CD14-positive monocyte (primary cell): ENCODE data around the gene CHML. TPM values are rescaled to one million over a fixed set of nuclear protein-coding genes. Genes with fewer than 3 reads are reported as not detected.

Experiments used
- DNase-seq, 3 donors: peaks; one replicate each; pipeline ENCODE4 v3.0.0-alpha.2; 2011 to 2022
- H2AFZ ChIP-seq: 2 replicates; pipeline ENCODE4 v1.6.0; 2012; ENCODE audit warnings: mild to moderate bottlenecking, low read depth, low read length, inconsistent platforms; ENCODE audit not compliant: insufficient read depth, poor library complexity, severe bottlenecking
- H3K27ac ChIP-seq, 2 donors: 1 replicate in 1 of 2; 2 replicates in 1 of 2; pipeline ENCODE4 v1.5.1; 2012 to 2013; ENCODE audit warnings: low read length in 2 of 2, control low read depth in 1 of 2, inconsistent platforms in 1 of 2, low read depth in 1 of 2, mild to moderate bottlenecking in 1 of 2
- H3K27me3 ChIP-seq, 2 donors: one replicate each; pipeline versions ENCODE4 v1.6.0 to v1.6.1; 2011 to 2013; ENCODE audit warnings: low read length in 2 of 2; ENCODE audit not compliant: control insufficient read depth in 2 of 2, insufficient read depth in 2 of 2
- H3K36me3 ChIP-seq, 2 donors: replicated peaks in 1 of 2; 1 replicate in 1 of 2; 2 replicates in 1 of 2; pipeline versions ENCODE4 v1.5.1 to v1.6.1; 2012 to 2013; ENCODE audit warnings: low read length in 2 of 2, control low read depth in 1 of 2, inconsistent platforms in 1 of 2, mild to moderate bottlenecking in 1 of 2; ENCODE audit not compliant: insufficient read depth in 2 of 2, control insufficient read depth in 1 of 2
- H3K4me1 ChIP-seq, 2 donors: 1 replicate in 1 of 2; 2 replicates in 1 of 2; pipeline versions ENCODE4 v1.5.1 to v1.6.1; 2012 to 2013; ENCODE audit warnings: low read length in 2 of 2, control low read depth in 1 of 2, inconsistent platforms in 1 of 2, mild to moderate bottlenecking in 1 of 2, moderate library complexity in 1 of 2; ENCODE audit not compliant: insufficient read depth in 2 of 2, control insufficient read depth in 1 of 2
- H3K4me2 ChIP-seq: replicated peaks from 2 replicates; pipeline ENCODE3; 2012; ENCODE audit warnings: low read length, moderate library complexity, mild to moderate bottlenecking; ENCODE audit not compliant: poor library complexity, severe bottlenecking; ENCODE audit errors: extremely low read depth
- H3K4me3 ChIP-seq, 3 experiments: fragments of 200-600 bp in 1 of 3; sonication (generic) in 1 of 3; replicated peaks in 1 of 3; 1 replicate in 2 of 3; 2 replicates in 1 of 3; pipeline ENCODE4 v1.5.1; 2011 to 2013; ENCODE audit warnings: low read length in 3 of 3, mild to moderate bottlenecking in 3 of 3, control low read depth in 2 of 3, low read depth in 2 of 3, inconsistent platforms in 1 of 3, moderate library complexity in 1 of 3
- H3K79me2 ChIP-seq: 2 replicates; pipeline ENCODE4 v1.6.0; 2012; ENCODE audit warnings: mild to moderate bottlenecking, control low read depth, inconsistent platforms, low read length, moderate library complexity; ENCODE audit not compliant: insufficient read depth
- H3K9ac ChIP-seq: 2 replicates; pipeline ENCODE4 v1.6.0; 2017; ENCODE audit warnings: low read length, mild to moderate bottlenecking; ENCODE audit not compliant: insufficient read depth, poor library complexity, severe bottlenecking
- H3K9me3 ChIP-seq, 2 donors: replicated peaks in 1 of 2; 1 replicate in 1 of 2; 2 replicates in 1 of 2; pipeline versions ENCODE4 v1.5.1 to v1.6.1; 2012 to 2013; ENCODE audit warnings: low read length in 2 of 2, control low read depth in 1 of 2; ENCODE audit not compliant: control insufficient read depth in 1 of 2, insufficient read depth in 1 of 2
- H4K20me1 ChIP-seq: 2 replicates; pipeline ENCODE4 v1.6.0; 2012; ENCODE audit warnings: mild to moderate bottlenecking, low read length, control low read depth, moderate library complexity; ENCODE audit not compliant: insufficient read depth
- H3K27ac Mint-ChIP-seq, 7 donors: one replicate each; pipeline ENCODE4 v1.8.0; 2020; ENCODE audit warnings: mild to moderate bottlenecking in 7 of 7, mixed read lengths in 7 of 7, moderate library complexity in 6 of 7, inconsistent platforms in 2 of 7
- H3K27me3 Mint-ChIP-seq, 3 donors: one replicate each; pipeline ENCODE4 v1.8.0; 2021 to 2022; ENCODE audit warnings: low read depth in 3 of 3, mild to moderate bottlenecking in 3 of 3, mixed read lengths in 3 of 3, moderate library complexity in 3 of 3, inconsistent platforms in 1 of 3
- H3K36me3 Mint-ChIP-seq, 2 donors: one replicate each; pipeline ENCODE4 v1.8.0; 2020; ENCODE audit warnings: mixed read lengths in 2 of 2, inconsistent platforms in 1 of 2, mild to moderate bottlenecking in 1 of 2
- H3K4me1 Mint-ChIP-seq: one replicate; pipeline ENCODE4 v1.8.0; 2020; ENCODE audit warnings: mild to moderate bottlenecking, mixed read lengths
- H3K4me3 Mint-ChIP-seq, 2 donors: one replicate each; pipeline ENCODE4 v1.8.0; 2020; ENCODE audit warnings: mild to moderate bottlenecking in 2 of 2, mixed read lengths in 2 of 2, moderate library complexity in 1 of 2
- H3K9me3 Mint-ChIP-seq, 7 donors: one replicate each; pipeline ENCODE4 v1.8.0; 2020 to 2022; ENCODE audit warnings: mixed read lengths in 7 of 7, mild to moderate bottlenecking in 6 of 7, moderate library complexity in 6 of 7, inconsistent platforms in 2 of 7
- CTCF ChIP-seq: fragments of 200-600 bp; IDR thresholded peaks from one replicate; pipeline ENCODE4 v1.8.0; 2022; ENCODE audit warnings: antibody characterized with exemption, mild to moderate bottlenecking
- WGBS: methylation state at CpG from one replicate; pipeline ENCODE4 v1.1.5; 2013; ENCODE audit warnings: missing lambda C conversion rate; ENCODE audit not compliant: insufficient coverage; 5-methylcytosine and 5-hydroxymethylcytosine counted together
- intact Hi-C, 2 donors: fragments of 100-400 bp; cut with micrococcal nuclease; formaldehyde crosslinking; loops; one replicate each; pipeline versions ENCODE4 v1.15.0 to v1.15.1; 2023
- polyA plus RNA-seq, 3 donors: library from polyadenylated mRNA; depleted of rRNA in 1 of 3; unstranded in 2 of 3; stranded (reverse) in 1 of 3; fragments of 300-500 nt in 2 of 3; fragments of >200 nt in 1 of 3; fragmentation: Illumina TruSeq in 2 of 3; gene quantifications; 1 replicate in 2 of 3; 2 replicates in 1 of 3; pipeline ENCODE4 v1.2.3, GENCODE V29; 2012 to 2021

The CHML gene
- polyA plus RNA-seq, 3 donors, result 3.4 to 6.6 (median 3.4) TPM

- WGBS, result 100% methylated on average over 1 of the region's 1 CpG
- H3K27ac Mint-ChIP-seq, result no peak overlapping the region
These were observed 13.8 kb upstream of the CHML start for GRCh38 chr1:241654019-241654418.

GRCh38 chr1:241652012-241652411 is 11.8 kb upstream of the CHML start, which contains the start of gene WDR64:
TSS of gene WDR64 (plus strand) at chr1:241652281. CDS start at chr1:241652485, 204 bp downstream.
- Histone ChIP-seq H3K79me2 (no peaks in the 10 kb centered on the region), H3K4me3 (no peak within 1 kb of the TSS), H3K27me3 (no peaks in the 10 kb centered on the region), H3K36me3 (no peaks in the 10 kb centered on the region), H3K27ac (no peak within 1 kb of the TSS), H3K9me3 (no peaks in the 10 kb centered on the region), H3K4me2 (no peak within 1 kb of the TSS), H3K9ac (no peak within 1 kb of the TSS), H2AFZ (no peak within 1 kb of the TSS), H3K4me1 (no peaks in the 10 kb centered on the region), H4K20me1 (no peaks in the 10 kb centered on the region)
- Mint-ChIP-seq H3K27ac (no peak within 1 kb of the TSS), H3K36me3 (no peaks in the 10 kb centered on the region), H3K4me3 (no peak within 1 kb of the TSS), H3K4me1 (no peaks in the 10 kb centered on the region), H3K27me3 (peaks cover 4 to 12% (median 6%) of the 10 kb centered on the region in 3 donors), H3K9me3 (peaks cover 0 to 7% (median 0%) of the 10 kb centered on the region in 7 donors)
- no peak for TF ChIP-seq CTCF
- no CpG with 5 or more reads among the region's 4 CpGs for WGBS
- intact Hi-C loops, result no loop called here
- no peak for DNase-seq

More at GRCh38 chr1:241654019-241654418, 13.8 kb upstream of the CHML start:
- H3K36me3 ChIP-seq, result no peaks in the 10 kb centered on the region
- H3K4me1 ChIP-seq, result no peaks in the 10 kb centered on the region
- no peak overlapping the region for H3K4me2 ChIP-seq
- peaks cover 4% of the 10 kb centered on the region for H3K4me1 Mint-ChIP-seq
- no peaks in the 10 kb centered on the region for H3K79me2 ChIP-seq
- peaks cover 4 to 10% (median 7%) of the 10 kb centered on the region in 3 donors for H3K27me3 Mint-ChIP-seq
- no peak overlapping the region for H3K9ac ChIP-seq
- DNase-seq, result no peak
- no peaks in the 10 kb centered on the region for H3K9me3 ChIP-seq
- H3K27ac ChIP-seq, result no peak overlapping the region
- peaks cover 0 to 4% (median 2%) of the 10 kb centered on the region in 7 donors for H3K9me3 Mint-ChIP-seq
- no peak overlapping the region for H3K4me3 Mint-ChIP-seq
- no peaks in the 10 kb centered on the region for H3K27me3 ChIP-seq
- no peaks in the 10 kb centered on the region for H3K36me3 Mint-ChIP-seq
- intact Hi-C loops, result no loop called here
- H4K20me1 ChIP-seq, result no peaks in the 10 kb centered on the region
- H2AFZ ChIP-seq, result no peak overlapping the region
- no peak overlapping the region for H3K4me3 ChIP-seq
- no peak for TF ChIP-seq CTCF
